ENCODE measurements around the gene TMEM144.

GRCh38 chr4:158280856-158281255, 70.6 kb downstream of the TMEM144 start:
- TF ChIP-seq POLR2A (IDR thresholded peaks at IDR 0.05) (no peak), CTCF (IDR thresholded peaks at IDR 0.05) (no peak), EP300 (IDR thresholded peaks at IDR 0.05) (no peak)

Data from ovary (tissue), 3 donors.